B cell (primary cell): ENCODE results near the gene ADA. TPM values are rescaled to one million over a fixed set of nuclear protein-coding genes. Genes with fewer than 3 reads are reported as not detected.

ENCODE experiments used
- ATAC-seq: fragments of 200-7000 bp; cut with Tn5 transposase; one replicate; pipeline ENCODE4 v1.10.0; 2021; ENCODE audit warnings: low read depth, mild to moderate bottlenecking, moderate number of reproducible peaks, moderate library complexity
- CTCF ChIA-PET: fragments of 350-600 bp; sonication (Branson Sonifier 250); formaldehyde crosslinking; loops from one replicate; lab custom pipeline; 2021; ENCODE audit warnings: antibody characterized with exemption, inconsistent platforms; lab: Charles Lee
- POLR2A ChIA-PET: fragments of 350-600 bp; sonication (Branson Sonifier 250); formaldehyde crosslinking; loops from one replicate; lab custom pipeline; 2021; ENCODE audit warnings: antibody characterized with exemption; lab: Charles Lee
- DNase-seq: peaks from one replicate; pipeline ENCODE4 v3.0.0; 2013
- H2AFZ ChIP-seq: 2 replicates; pipeline ENCODE4 v1.6.1; 2012; ENCODE audit warnings: mild to moderate bottlenecking, low read depth, low read length; ENCODE audit not compliant: insufficient read depth, poor library complexity, severe bottlenecking
- H3K27ac ChIP-seq, 2 donors: 1 replicate in 1 of 2; 2 replicates in 1 of 2; pipeline ENCODE4 v1.5.1; 2012 to 2013; ENCODE audit warnings: low read length in 2 of 2, mild to moderate bottlenecking in 2 of 2, moderate library complexity in 1 of 2
- H3K27me3 ChIP-seq, 4 experiments: fragments of 200-600 bp in 1 of 4; sonication (generic) in 1 of 4; replicated peaks in 1 of 4; 1 replicate in 2 of 4; 2 replicates in 2 of 4; pipeline versions ENCODE4 v1.6.1 to v1.7.0; 2013 to 2016; ENCODE audit warnings: low read length in 3 of 4, mild to moderate bottlenecking in 2 of 4, mixed read lengths in 1 of 4, moderate library complexity in 1 of 4; ENCODE audit not compliant: insufficient read depth in 4 of 4, control insufficient read depth in 3 of 4; ENCODE audit errors: control extremely low read depth in 1 of 4
- H3K36me3 ChIP-seq, 2 experiments: replicated peaks in 1 of 2; 1 replicate in 1 of 2; 2 replicates in 1 of 2; pipeline versions ENCODE4 v1.6.1 to v1.7.1; 2013; ENCODE audit warnings: low read length in 1 of 2; ENCODE audit not compliant: insufficient read depth in 2 of 2, control insufficient read depth in 1 of 2; ENCODE audit errors: control extremely low read depth in 1 of 2, extremely low read depth in 1 of 2
- H3K4me1 ChIP-seq, 2 donors: fragments of 200-600 bp in 1 of 2; sonication (generic) in 1 of 2; 1 replicate in 1 of 2; 2 replicates in 1 of 2; pipeline versions ENCODE4 v1.5.1 to v1.6.1; 2013 to 2017; ENCODE audit warnings: low read length in 2 of 2; ENCODE audit not compliant: control insufficient read depth in 2 of 2, insufficient read depth in 2 of 2
- H3K4me2 ChIP-seq: replicated peaks from 2 replicates; pipeline ENCODE3; 2012; ENCODE audit warnings: mild to moderate bottlenecking, low read depth, low read length; ENCODE audit not compliant: poor library complexity, severe bottlenecking
- H3K4me3 ChIP-seq, 5 experiments: fragments of 200-600 bp in 1 of 5; sonication (generic) in 1 of 5; 1 replicate in 3 of 5; 2 replicates in 2 of 5; pipeline versions ENCODE4 v1.5.1 to v1.7.0; 2011 to 2016; ENCODE audit warnings: low read length in 4 of 5, mild to moderate bottlenecking in 4 of 5, low read depth in 2 of 5, control low read depth in 1 of 5, moderate library complexity in 1 of 5; ENCODE audit not compliant: insufficient read depth in 1 of 5; ENCODE audit errors: control extremely low read depth in 1 of 5, extremely low read depth in 1 of 5
- H3K79me2 ChIP-seq: fragments of 200-600 bp; sonication (generic); one replicate; pipeline ENCODE4 v1.6.0; 2016; ENCODE audit warnings: low read length; ENCODE audit not compliant: control insufficient read depth, insufficient read depth
- H3K9ac ChIP-seq: fragments of 200-600 bp; sonication (generic); 2 replicates; pipeline ENCODE4 v1.6.1; 2017; ENCODE audit warnings: mild to moderate bottlenecking, low read length, moderate library complexity
- H3K9me3 ChIP-seq, 3 donors: one replicate each; pipeline versions ENCODE4 v1.6.1 to v1.7.1; 2013; ENCODE audit warnings: low read length in 2 of 3; ENCODE audit not compliant: control insufficient read depth in 2 of 3, insufficient read depth in 1 of 3; ENCODE audit errors: control extremely low read depth in 1 of 3
- H4K20me1 ChIP-seq: 2 replicates; pipeline ENCODE4 v1.6.0; 2012; ENCODE audit warnings: mild to moderate bottlenecking, low read length; ENCODE audit not compliant: insufficient read depth, control insufficient read depth, poor library complexity, severe bottlenecking
- H3K27ac Mint-ChIP-seq: one replicate; pipeline ENCODE4 v1.8.0; 2021; ENCODE audit warnings: mixed read lengths
- H3K27me3 Mint-ChIP-seq: one replicate; pipeline ENCODE4 v1.8.0; 2021; ENCODE audit warnings: mixed read lengths
- H3K4me1 Mint-ChIP-seq: one replicate; pipeline ENCODE4 v1.8.0; 2021; ENCODE audit warnings: mixed read lengths
- H3K4me3 Mint-ChIP-seq: one replicate; pipeline ENCODE4 v1.8.0; 2021; ENCODE audit warnings: mixed read lengths
- H3K9me3 Mint-ChIP-seq: one replicate; pipeline ENCODE4 v1.8.0; 2022; ENCODE audit warnings: mixed read lengths; ENCODE audit not compliant: insufficient read depth
- EZH2 ChIP-seq: IDR thresholded peaks from 2 replicates; pipeline ENCODE4 v1.6.1; 2012; ENCODE audit warnings: borderline replicate concordance, low read depth, mild to moderate bottlenecking, moderate library complexity, low read length; ENCODE audit not compliant: insufficient read depth, poor library complexity, severe bottlenecking
- WGBS: methylation state at CpG from one replicate; pipeline ENCODE4 v1.1.5; 2013; ENCODE audit warnings: missing lambda C conversion rate; ENCODE audit not compliant: insufficient coverage; 5-methylcytosine and 5-hydroxymethylcytosine counted together
- intact Hi-C: fragments of 100-400 bp; cut with micrococcal nuclease; formaldehyde crosslinking; loops from one replicate; pipeline ENCODE4 v1.10.0; 2022
- polyA plus RNA-seq: library from polyadenylated mRNA; depleted of rRNA; stranded (reverse); fragments of >200 nt; gene quantifications from 2 replicates; pipeline ENCODE4 v1.2.3, GENCODE V29; 2012
- total RNA-seq, 2 donors: library from RNA; stranded (reverse); fragments of 120-200 nt in 1 of 2; gene quantifications; 1 replicate in 1 of 2; 2 replicates in 1 of 2; pipeline versions ENCODE4 v1.2.3 to v1.2.4, GENCODE V29; 2013 to 2022
- TF ChIP-seq, protein P1 (sequence below): fragments of 200-600 bp; IDR thresholded peaks from one replicate; pipeline ENCODE4 v1.8.0; 2022; ENCODE audit warnings: antibody characterized with exemption, mild to moderate bottlenecking

Gene ADA
- total and polyA plus RNA-seq, 2 donors (not counting 1 experiment from before 2014, with no cell fraction given) = 10.0 to 34.2 TPM

DNA sequence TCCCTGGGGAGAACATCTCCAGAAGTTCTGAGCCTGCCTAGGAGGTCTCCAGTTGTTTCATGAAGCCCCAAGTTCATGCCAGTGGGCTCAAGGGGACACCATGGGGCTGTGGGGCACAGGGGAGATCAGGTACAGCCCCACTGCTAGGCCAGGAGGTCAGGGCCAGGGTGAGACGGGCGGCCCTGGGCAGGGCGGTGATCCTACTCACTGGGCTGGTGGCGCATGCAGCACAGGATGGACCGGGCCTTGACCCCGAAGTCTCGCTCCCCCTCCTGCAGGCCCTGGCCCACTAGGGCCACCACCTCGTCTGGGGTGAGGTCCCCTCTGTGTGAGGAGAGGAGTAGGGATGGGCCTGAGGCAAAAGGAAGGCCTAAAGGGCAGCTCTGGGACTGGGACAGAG is 26.1 kb downstream of the ADA start:
- DNase-seq (no peak), ATAC-seq (no peak)
- no peak overlapping the region for H3K9ac ChIP-seq
- no peak overlapping the region for H3K27ac ChIP-seq
- intact Hi-C loops = no loop called here
- no peak overlapping the region for H2AFZ ChIP-seq
- no peak overlapping the region for H3K4me3 ChIP-seq
- H3K4me1 Mint-ChIP-seq = peaks cover 7% of the 10 kb centered on the region
- ChIA-PET POLR2A (interaction anchor here (0.6 to 1.3 kb wide), 2 partner anchors 28 to 150 kb away, joined by 3 read pairs; partner anchors contain the start of gene TTPAL), CTCF (no interaction called here)
- no peaks in the 10 kb centered on the region for H3K79me2 ChIP-seq
- H3K4me1 ChIP-seq = no peaks in the 10 kb centered on the region
- H4K20me1 ChIP-seq = no peaks in the 10 kb centered on the region
- H3K9me3 ChIP-seq = peaks cover 0 to 11% (median 7%) of the 10 kb centered on the region in 3 donors
- H3K36me3 ChIP-seq = peaks cover 0 to 14% of the 10 kb centered on the region in 2 experiments
- no peak overlapping the region for H3K4me2 ChIP-seq
- no peaks in the 10 kb centered on the region for H3K27me3 ChIP-seq
- no peaks in the 10 kb centered on the region for H3K9me3 Mint-ChIP-seq
- no peak overlapping the region for H3K27ac Mint-ChIP-seq
- no peak for TF ChIP-seq EZH2
- TF ChIP-seq, protein P1, sequence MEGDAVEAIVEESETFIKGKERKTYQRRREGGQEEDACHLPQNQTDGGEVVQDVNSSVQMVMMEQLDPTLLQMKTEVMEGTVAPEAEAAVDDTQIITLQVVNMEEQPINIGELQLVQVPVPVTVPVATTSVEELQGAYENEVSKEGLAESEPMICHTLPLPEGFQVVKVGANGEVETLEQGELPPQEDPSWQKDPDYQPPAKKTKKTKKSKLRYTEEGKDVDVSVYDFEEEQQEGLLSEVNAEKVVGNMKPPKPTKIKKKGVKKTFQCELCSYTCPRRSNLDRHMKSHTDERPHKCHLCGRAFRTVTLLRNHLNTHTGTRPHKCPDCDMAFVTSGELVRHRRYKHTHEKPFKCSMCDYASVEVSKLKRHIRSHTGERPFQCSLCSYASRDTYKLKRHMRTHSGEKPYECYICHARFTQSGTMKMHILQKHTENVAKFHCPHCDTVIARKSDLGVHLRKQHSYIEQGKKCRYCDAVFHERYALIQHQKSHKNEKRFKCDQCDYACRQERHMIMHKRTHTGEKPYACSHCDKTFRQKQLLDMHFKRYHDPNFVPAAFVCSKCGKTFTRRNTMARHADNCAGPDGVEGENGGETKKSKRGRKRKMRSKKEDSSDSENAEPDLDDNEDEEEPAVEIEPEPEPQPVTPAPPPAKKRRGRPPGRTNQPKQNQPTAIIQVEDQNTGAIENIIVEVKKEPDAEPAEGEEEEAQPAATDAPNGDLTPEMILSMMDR = no peak
- WGBS = 100% methylated on average over 7 of the region's 8 CpGs
- no peak overlapping the region for H3K4me3 Mint-ChIP-seq
- no peaks in the 10 kb centered on the region for H3K27me3 Mint-ChIP-seq

DNA sequence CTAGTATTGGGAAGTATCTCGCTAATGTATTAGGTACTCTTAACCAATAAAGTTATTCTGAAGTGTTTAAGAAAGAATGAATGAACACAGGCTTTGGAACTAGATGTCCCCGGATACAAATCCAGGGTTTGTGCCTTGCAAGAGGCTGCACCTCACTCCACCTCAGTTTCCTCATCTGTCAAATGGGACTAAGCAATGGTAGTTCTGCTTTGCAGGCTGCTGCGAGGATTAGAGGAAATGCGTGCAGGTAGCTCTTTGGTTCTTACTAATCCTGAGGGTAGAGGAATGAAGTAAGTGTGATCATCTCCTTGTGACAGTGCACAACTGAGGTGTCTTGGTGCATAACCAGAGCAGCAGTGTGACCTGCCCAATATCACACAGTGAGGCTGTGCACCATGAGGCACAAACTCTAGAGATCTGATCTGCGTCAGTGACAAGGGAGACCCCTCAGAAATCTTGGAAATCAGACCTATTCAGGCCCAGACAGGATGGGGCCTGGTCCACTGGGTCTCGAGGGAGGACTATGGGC is 26.7 kb downstream of the ADA start:
- Histone ChIP-seq H4K20me1 (no peaks in the 10 kb centered on the region), H3K4me1 (no peaks in the 10 kb centered on the region), H3K4me2 (no peak overlapping the region), H3K9ac (no peak overlapping the region), H3K27ac (no peak overlapping the region), H3K27me3 (no peaks in the 10 kb centered on the region), H2AFZ (no peak overlapping the region), H3K4me3 (no peak overlapping the region), H3K36me3 (peaks cover 0 to 20% of the 10 kb centered on the region in 2 experiments), H3K79me2 (no peaks in the 10 kb centered on the region), H3K9me3 (peaks cover 0 to 11% (median 7%) of the 10 kb centered on the region in 3 donors)
- Mint-ChIP-seq H3K27me3 (no peaks in the 10 kb centered on the region), H3K9me3 (no peaks in the 10 kb centered on the region), H3K4me1 (peaks cover 8% of the 10 kb centered on the region), H3K27ac (peak overlapping the region; percentile 37), H3K4me3 (no peak overlapping the region)
- no peak for DNase-seq
- 88% methylated on average over 3 of the region's 6 CpGs for WGBS
- TF ChIP-seq EZH2 = no peak
- TF ChIP-seq, protein P1 = no peak
- intact Hi-C loops = no loop called here
- POLR2A ChIA-PET = interaction anchor here (0.6 kb wide), 1 partner anchor 27 kb away, joined by 3 read pairs; no protein-coding TSS in a partner anchor
- CTCF ChIA-PET = no interaction called here
- ATAC-seq = no peak
